Stomach (tissue), 9 donors: Measurements from ENCODE around the gene TFAP2A. TPM values are rescaled to one million over a fixed set of nuclear protein-coding genes. Genes with fewer than 3 reads are reported as not detected.

ENCODE experiments used
- DNase-seq, 2 donors: peaks; one replicate each; pipeline versions ENCODE4 v3.0.0 to v3.0.0-alpha.2; 2013 to 2019
- H3K27ac ChIP-seq, 5 donors: fragments of 200-600 bp in 4 of 5; sonication (generic) in 4 of 5; one replicate each; pipeline ENCODE4 v1.5.1; 2013 to 2019; ENCODE audit warnings: mild to moderate bottlenecking in 1 of 5, moderate library complexity in 1 of 5
- H3K27me3 ChIP-seq, 3 donors: fragments of 200-600 bp; sonication (generic); one replicate each; pipeline ENCODE4 v1.5.1; 2017 to 2019; ENCODE audit warnings: mixed run types in 1 of 3
- H3K36me3 ChIP-seq, 4 donors: fragments of 200-600 bp; sonication (generic); 1 replicate in 3 of 4; 2 replicates in 1 of 4; pipeline ENCODE4 v1.5.1; 2016 to 2019
- H3K4me1 ChIP-seq, 4 donors: fragments of 200-600 bp; sonication (generic); one replicate each; pipeline ENCODE4 v1.5.1; 2016 to 2019
- H3K4me3 ChIP-seq, 4 donors: fragments of 200-600 bp; sonication (generic) in 3 of 4; one replicate each; pipeline ENCODE4 v1.5.1; 2016 to 2019; ENCODE audit warnings: mild to moderate bottlenecking in 1 of 4
- H3K9me3 ChIP-seq, 4 donors: fragments of 200-600 bp; sonication (generic); one replicate each; pipeline ENCODE4 v1.5.1; 2016 to 2019
- CTCF ChIP-seq, 7 experiments: fragments of 450-650 bp in 4 of 7; fragments of 200-600 bp in 3 of 7; sonication (generic) in 3 of 7; IDR thresholded peaks; one replicate each; pipeline ENCODE4 v1.5.1; 2016 to 2019; ENCODE audit warnings: antibody characterized with exemption in 7 of 7, control low read depth in 2 of 7, mild to moderate bottlenecking in 1 of 7
- EP300 ChIP-seq: sonication (generic); formaldehyde crosslinking; IDR thresholded peaks from one replicate; pipeline ENCODE4 v1.6.1; 2017; ENCODE audit warnings: antibody characterized with exemption
- POLR2A ChIP-seq, 4 donors: fragments of 450-650 bp; IDR thresholded peaks; one replicate each; pipeline ENCODE4 v1.6.1; 2016; ENCODE audit warnings: antibody characterized with exemption in 4 of 4, control low read depth in 2 of 4, mild to moderate bottlenecking in 1 of 4, moderate library complexity in 1 of 4
- POLR2AphosphoS5 ChIP-seq, 3 donors: sonication (generic); formaldehyde crosslinking; IDR thresholded peaks; one replicate each; pipeline ENCODE4 v1.6.1; 2016; ENCODE audit warnings: antibody characterized with exemption in 3 of 3
- WGBS, 5 donors: extraction: QIAGEN DNeasy Blood & Tissue Kit in 3 of 5; methylation state at CpG; one replicate each; pipeline versions ENCODE4 v1.1.5 to v1.1.7; 2013 to 2018; 5-methylcytosine and 5-hydroxymethylcytosine counted together
- intact Hi-C: fragments of 100-400 bp; cut with DNase I; formaldehyde crosslinking; loops from one replicate; pipeline ENCODE4 v1.15.1; 2023; ENCODE audit warnings: low total_unique reads
- polyA plus RNA-seq, 3 donors: library from polyadenylated mRNA; stranded (reverse); fragments of 200-250 nt; gene quantifications; one replicate each; pipeline ENCODE4 v1.2.3, GENCODE V29; 2013
- total RNA-seq, 5 donors: library from RNA; depleted of rRNA; stranded (reverse); fragments of >200 nt; gene quantifications; one replicate each; pipeline versions ENCODE4 v1.1.0 to v1.2.3, GENCODE V29; 2014 to 2016
- donor health status: healthy with polysubstance abuse.
- donor health status: Bipolar disorder and iron deficiency.
- donor health status: healthy.

Gene TFAP2A
- total and polyA plus RNA-seq, 8 donors, result 0.18 to 10.1 (median 0.50) TPM; not detected in 5

GRCh38 chr6:10403385-10404106 is 11.3 kb downstream of the TFAP2A start:
- no peak for DNase-seq
- H3K27me3 ChIP-seq, result peaks cover 5 to 98% (median 29%) of the 10 kb centered on the region in 3 donors
- TF ChIP-seq EP300, result no peak
- no peak for TF ChIP-seq CTCF (IDR thresholded peaks at IDR 0.05)
- no peak for TF ChIP-seq POLR2A (IDR thresholded peaks at IDR 0.05)
- TF ChIP-seq POLR2AphosphoS5 (IDR thresholded peaks at IDR 0.05), result no peak
- peak overlapping the region in 3 of 5 donors; percentile 66 to 76 (median 71) for H3K27ac ChIP-seq
- H3K9me3 ChIP-seq, result peaks cover 0 to 7% (median 0%) of the 10 kb centered on the region in 4 donors
- H3K4me3 ChIP-seq, result peak overlapping the region; percentile 51 to 56 (median 52)
- intact Hi-C loops, result no loop called here
- peaks cover 6 to 22% (median 15%) of the 10 kb centered on the region in 4 donors for H3K4me1 ChIP-seq
- WGBS, 5 donors, result 4 to 7% (median 5%) methylated on average over 16 of the region's 16 CpGs
- H3K36me3 ChIP-seq, result no peaks in the 10 kb centered on the region

- Histone ChIP-seq H3K9me3 (peaks cover 0 to 7% (median 0%) of the 10 kb centered on the region in 4 donors), H3K27me3 (peaks cover 9 to 98% (median 36%) of the 10 kb centered on the region in 3 donors), H3K4me1 (peaks cover 6 to 22% (median 15%) of the 10 kb centered on the region in 4 donors), H3K4me3 (peak overlapping the region in 1 of 4 donors; percentile 56), H3K27ac (no peak overlapping the region), H3K36me3 (no peaks in the 10 kb centered on the region)
- no peak for DNase-seq
- TF ChIP-seq EP300, result no peak
- intact Hi-C loops, result no loop called here
- WGBS, 5 donors, result 32 to 49% (median 43%) methylated on average over 7 of the region's 7 CpGs
Observed at GRCh38 chr6:10402648-10403311, 12.1 kb downstream of the TFAP2A start.

- Histone ChIP-seq H3K9me3 (peaks cover 0 to 7% (median 0%) of the 10 kb centered on the region in 4 donors), H3K4me1 (peaks cover 6 to 22% (median 15%) of the 10 kb centered on the region in 4 donors), H3K36me3 (no peaks in the 10 kb centered on the region), H3K4me3 (no peak overlapping the region), H3K27ac (no peak overlapping the region), H3K27me3 (peaks cover 9 to 98% (median 37%) of the 10 kb centered on the region in 3 donors)
- 51 to 57% (median 52%) methylated on average over 4 of the region's 4 CpGs for WGBS, 5 donors
- intact Hi-C loops, result no loop called here
- DNase-seq, result no peak
- no peak for TF ChIP-seq POLR2AphosphoS5 (IDR thresholded peaks at IDR 0.05)
- TF ChIP-seq CTCF (IDR thresholded peaks at IDR 0.05), result no peak
- no peak for TF ChIP-seq EP300
- TF ChIP-seq POLR2A (IDR thresholded peaks at IDR 0.05), result no peak
Observed at GRCh38 chr6:10401632-10402223, 13.1 kb downstream of the TFAP2A start.

- H3K4me1 ChIP-seq, result peaks cover 6 to 22% (median 15%) of the 10 kb centered on the region in 4 donors
- WGBS, 5 donors, result 24 to 38% (median 27%) methylated on average over 9 of the region's 9 CpGs
- peaks cover 11 to 98% (median 43%) of the 10 kb centered on the region in 3 donors for H3K27me3 ChIP-seq
- no peak for DNase-seq
- H3K27ac ChIP-seq, result no peak overlapping the region
- peaks cover 0 to 7% (median 0%) of the 10 kb centered on the region in 4 donors for H3K9me3 ChIP-seq
- H3K36me3 ChIP-seq, result no peaks in the 10 kb centered on the region
- intact Hi-C loops, result no loop called here
- no peak for TF ChIP-seq EP300
- no peak for TF ChIP-seq POLR2A (IDR thresholded peaks at IDR 0.05)
- no peak for TF ChIP-seq CTCF (IDR thresholded peaks at IDR 0.05)
- TF ChIP-seq POLR2AphosphoS5 (IDR thresholded peaks at IDR 0.05), result no peak
- H3K4me3 ChIP-seq, result no peak overlapping the region
Observed at GRCh38 chr6:10401004-10401536, 13.8 kb downstream of the TFAP2A start.
